Measurements from ENCODE around the gene DDI2. TPM values are rescaled to one million over a fixed set of nuclear protein-coding genes. Genes with fewer than 3 reads are reported as not detected.
"Not testable (repeated sequence)": the region's sequence is repeated elsewhere in the genome, so short reads cannot be mapped to it uniquely, and the experiment has no call there.

DDI2 gene
- total RNA-seq, 2 donors from 2014 or later: 28.6 to 38.7 TPM

DNA sequence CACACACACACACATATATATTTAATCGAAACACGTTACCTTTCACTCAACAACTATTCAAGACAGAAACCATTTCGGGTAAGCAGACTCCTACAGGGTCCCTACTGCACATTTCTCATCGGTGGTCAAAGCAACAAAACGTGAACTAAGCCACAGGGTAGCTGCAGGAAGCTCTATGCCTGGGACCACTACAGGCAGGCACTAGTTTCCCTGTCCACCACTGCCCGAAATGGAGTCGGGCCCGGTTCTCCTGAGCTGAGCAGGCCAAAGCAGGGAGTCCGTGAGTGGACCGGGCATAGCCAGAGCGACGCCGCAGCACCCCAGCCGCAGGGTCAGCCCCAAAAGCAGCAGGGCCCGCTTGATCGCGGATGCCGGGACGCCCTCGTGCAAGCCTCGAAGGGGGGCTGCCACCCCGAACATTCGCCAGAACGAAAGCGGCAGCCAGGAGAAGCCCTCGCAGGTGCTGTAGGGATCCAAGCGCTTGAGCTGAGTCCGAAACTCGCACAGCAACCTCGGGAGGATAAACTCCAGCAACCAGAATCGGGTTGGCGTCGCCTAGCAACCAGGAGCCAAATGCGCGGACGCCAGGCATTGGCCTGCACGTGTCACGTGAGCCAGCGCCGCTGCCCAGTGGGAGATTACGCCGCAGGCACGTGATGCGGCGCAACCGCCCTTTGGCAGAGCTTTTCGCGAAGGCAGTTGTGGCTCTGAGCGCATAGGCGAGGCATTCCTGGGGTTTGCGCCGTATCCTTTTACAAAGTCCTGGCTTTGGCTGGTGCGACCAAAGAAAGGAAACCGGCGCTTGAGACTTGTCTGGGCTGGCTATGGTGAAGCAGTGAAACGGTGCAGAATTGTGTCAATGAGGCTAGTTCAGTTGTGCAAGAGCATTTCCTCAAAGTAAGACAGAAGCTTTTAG is 13.9 kb upstream of the DDI2 start:
- peak; percentile 96 for DNase-seq
- Histone ChIP-seq H3K4me1 (no peaks in the 10 kb centered on the region), H3K9me3 (no peaks in the 10 kb centered on the region), H3K27me3 (no peaks in the 10 kb centered on the region), H3K27ac (peak overlapping the region; percentile 72), H3K9ac (ENCODE audit: low read depth in 2 of 2, low read length in 2 of 2) (peak overlapping the region; percentile 82 to 96), H3K36me3 (no peaks in the 10 kb centered on the region), H3K4me3 (peak overlapping the region; percentile 70)
- intact Hi-C loops (cut with DNase I): no loop called here
- TF ChIP-seq, protein P1, sequence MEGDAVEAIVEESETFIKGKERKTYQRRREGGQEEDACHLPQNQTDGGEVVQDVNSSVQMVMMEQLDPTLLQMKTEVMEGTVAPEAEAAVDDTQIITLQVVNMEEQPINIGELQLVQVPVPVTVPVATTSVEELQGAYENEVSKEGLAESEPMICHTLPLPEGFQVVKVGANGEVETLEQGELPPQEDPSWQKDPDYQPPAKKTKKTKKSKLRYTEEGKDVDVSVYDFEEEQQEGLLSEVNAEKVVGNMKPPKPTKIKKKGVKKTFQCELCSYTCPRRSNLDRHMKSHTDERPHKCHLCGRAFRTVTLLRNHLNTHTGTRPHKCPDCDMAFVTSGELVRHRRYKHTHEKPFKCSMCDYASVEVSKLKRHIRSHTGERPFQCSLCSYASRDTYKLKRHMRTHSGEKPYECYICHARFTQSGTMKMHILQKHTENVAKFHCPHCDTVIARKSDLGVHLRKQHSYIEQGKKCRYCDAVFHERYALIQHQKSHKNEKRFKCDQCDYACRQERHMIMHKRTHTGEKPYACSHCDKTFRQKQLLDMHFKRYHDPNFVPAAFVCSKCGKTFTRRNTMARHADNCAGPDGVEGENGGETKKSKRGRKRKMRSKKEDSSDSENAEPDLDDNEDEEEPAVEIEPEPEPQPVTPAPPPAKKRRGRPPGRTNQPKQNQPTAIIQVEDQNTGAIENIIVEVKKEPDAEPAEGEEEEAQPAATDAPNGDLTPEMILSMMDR (IDR thresholded peaks at IDR 0.05): no peak

DNA sequence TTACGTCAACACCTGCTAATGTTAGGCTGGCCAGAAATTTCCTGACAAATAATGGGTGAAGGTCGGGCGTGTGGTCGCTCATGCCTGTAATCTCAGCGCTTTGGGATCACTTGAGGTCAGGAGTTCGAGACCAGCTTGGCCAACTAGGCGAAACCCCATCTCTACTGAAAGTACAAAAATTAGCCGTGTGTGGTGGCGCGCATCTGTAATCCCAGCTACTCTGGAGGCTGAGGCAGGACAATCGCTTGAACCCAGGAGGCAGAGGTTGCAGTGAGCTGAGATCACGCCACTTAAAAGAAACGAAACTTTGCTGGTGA is 13.3 kb upstream of the DDI2 start:
- peak overlapping the region; percentile 82 to 96 for H3K9ac ChIP-seq (ENCODE audit: low read depth in 2 of 2, low read length in 2 of 2)
- peak overlapping the region; percentile 70 for H3K4me3 ChIP-seq
- H3K4me1 ChIP-seq; H3K36me3 ChIP-seq; H3K27me3 ChIP-seq; H3K9me3 ChIP-seq; DNase-seq; intact Hi-C loops (cut with DNase I): not testable (repeated sequence)
- H3K27ac ChIP-seq: peak overlapping the region; percentile 72

DNA sequence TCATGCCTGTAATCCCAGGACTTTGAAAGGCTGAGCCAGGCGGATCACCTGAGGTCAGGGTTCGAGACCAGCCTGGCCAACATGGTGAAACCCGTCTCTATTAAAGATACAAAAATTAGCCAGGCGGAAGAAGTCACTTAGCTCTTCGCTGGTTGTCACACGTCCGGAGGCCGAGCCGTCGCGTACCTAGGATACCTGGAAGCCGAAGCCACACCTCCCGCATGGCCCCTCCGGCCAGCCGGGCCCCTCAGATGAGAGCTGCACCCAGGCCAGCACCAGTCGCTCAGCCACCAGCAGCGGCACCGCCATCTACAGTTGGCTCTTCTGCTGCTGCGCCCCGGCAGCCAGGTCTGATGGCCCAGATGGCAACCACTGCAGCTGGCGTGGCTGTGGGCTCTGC is 12.9 kb upstream of the DDI2 start:
- H3K4me3 ChIP-seq; H3K9me3 ChIP-seq; H3K36me3 ChIP-seq; H3K27ac ChIP-seq; intact Hi-C loops (cut with DNase I); H3K4me1 ChIP-seq; H3K27me3 ChIP-seq; DNase-seq; H3K9ac ChIP-seq (ENCODE audit: low read depth in 2 of 2, low read length in 2 of 2): not testable (repeated sequence)

DNA sequence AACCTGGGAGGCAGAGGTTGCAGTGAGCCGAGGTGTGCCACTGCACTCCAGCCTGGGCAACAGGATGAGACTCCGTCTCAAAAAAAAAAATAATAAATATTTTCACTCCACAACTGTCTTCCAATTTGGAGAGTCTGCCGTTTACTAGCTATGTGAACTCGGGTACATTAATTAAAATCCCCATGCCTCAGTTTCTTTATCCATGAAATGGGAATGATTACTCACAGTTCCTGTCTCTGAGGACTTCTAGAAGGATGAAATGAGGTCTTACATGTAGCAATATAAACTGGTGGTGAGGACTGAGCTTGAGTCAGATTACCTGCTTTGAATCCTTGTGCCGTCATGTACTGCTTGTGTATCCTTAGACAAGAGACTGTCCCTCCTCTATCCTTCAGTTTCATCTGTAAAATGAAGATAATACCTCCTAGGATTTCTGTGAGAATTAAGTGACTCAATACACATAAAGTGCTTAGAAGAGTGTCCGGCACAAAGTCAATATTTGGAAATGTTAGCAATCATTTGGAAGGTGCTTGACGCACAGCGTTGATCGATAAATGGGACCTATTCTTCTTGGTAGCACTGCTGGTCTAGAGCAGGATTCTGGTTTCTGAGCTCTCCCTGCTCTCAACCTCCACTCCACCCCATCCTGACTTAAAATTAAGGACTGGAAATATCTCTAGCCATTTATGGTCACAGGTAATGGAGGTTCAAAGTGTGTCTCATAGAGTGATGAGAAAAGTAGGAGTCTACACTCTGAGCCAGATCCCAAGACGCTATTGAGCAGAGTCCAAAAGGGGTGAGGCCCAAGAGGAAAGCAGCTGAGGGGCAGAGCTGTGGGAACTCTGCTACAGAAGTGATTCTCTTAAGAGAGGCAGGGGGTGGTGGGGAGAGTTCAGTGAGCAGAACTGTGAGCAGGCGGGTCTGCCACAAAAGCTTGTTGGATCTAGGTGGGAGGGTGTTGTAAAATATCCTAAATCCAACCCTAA is 11.6 kb upstream of the DDI2 start:
- Histone ChIP-seq H3K9ac (ENCODE audit: low read depth in 2 of 2, low read length in 2 of 2) (no peak overlapping the region), H3K4me1 (no peaks in the 10 kb centered on the region), H3K4me3 (no peak overlapping the region), H3K27me3 (no peaks in the 10 kb centered on the region), H3K9me3 (no peaks in the 10 kb centered on the region), H3K27ac (no peak overlapping the region), H3K36me3 (no peaks in the 10 kb centered on the region)
- intact Hi-C loops (cut with DNase I): no loop called here
- TF ChIP-seq, protein P1 (IDR thresholded peaks at IDR 0.05): no peak
- no peak for DNase-seq

- intact Hi-C loops (cut with DNase I): no loop called here
- Histone ChIP-seq H3K27me3 (no peaks in the 10 kb centered on the region), H3K9me3 (no peaks in the 10 kb centered on the region), H3K27ac (no peak overlapping the region), H3K36me3 (no peaks in the 10 kb centered on the region), H3K4me3 (no peak overlapping the region), H3K9ac (ENCODE audit: low read depth in 2 of 2, low read length in 2 of 2) (no peak overlapping the region), H3K4me1 (no peaks in the 10 kb centered on the region)
- no peak for DNase-seq
- TF ChIP-seq, protein P1 (IDR thresholded peaks at IDR 0.05): no peak
These were observed 7.6 kb upstream of the DDI2 start for GRCh38 chr1:15609631-15610030.

- TF ChIP-seq, protein P1 (IDR thresholded peaks at IDR 0.05): no peak
- no peaks in the 10 kb centered on the region for H3K9me3 ChIP-seq
- H3K9ac ChIP-seq (ENCODE audit: low read depth in 2 of 2, low read length in 2 of 2): no peak overlapping the region
- H3K27me3 ChIP-seq: no peaks in the 10 kb centered on the region
- no peak overlapping the region for H3K4me3 ChIP-seq
- H3K4me1 ChIP-seq: no peaks in the 10 kb centered on the region
- no peak for DNase-seq
- intact Hi-C loops (cut with DNase I): no loop called here
- no peaks in the 10 kb centered on the region for H3K36me3 ChIP-seq
- H3K27ac ChIP-seq: no peak overlapping the region
These were observed 7.1 kb upstream of the DDI2 start for GRCh38 chr1:15610167-15610566.
